ENCODE results near the gene ADAMTS7.
"Not testable (repeated sequence)": the region's sequence is repeated elsewhere in the genome, so short reads cannot be mapped to it uniquely, and the experiment has no call there.

GRCh38 chr15:78760091-78760882 is 51.0 kb downstream of the ADAMTS7 start:
- TF ChIP-seq CTCF (IDR thresholded peaks at IDR 0.05 in 4 of 5, conservative IDR thresholded peaks at IDR 0.05 in 1 of 5) = not testable (repeated sequence)
- TF ChIP-seq POLR2A (IDR thresholded peaks at IDR 0.05) = peak in 1 of 2 donors; percentile 35
